Natural killer cell (primary cell): ENCODE results near the gene KXD1. TPM values are rescaled to one million over a fixed set of nuclear protein-coding genes. Genes with fewer than 3 reads are reported as not detected.

Experiments
- ATAC-seq, 3 donors: fragments of 150-1000 bp in 2 of 3; fragments of 200-7000 bp in 1 of 3; cut with Tn5 transposase; 1 replicate in 1 of 3; 2 replicates in 2 of 3; pipeline ENCODE4 v1.10.0; 2021; ENCODE audit warnings: mild to moderate bottlenecking in 2 of 3, moderate library complexity in 2 of 3
- DNase-seq, 2 donors: peaks; one replicate each; pipeline versions ENCODE4 v3.0.0 to v3.0.0-alpha.2; 2013 to 2021; ENCODE audit warnings: mixed read lengths in 1 of 2
- H3K27ac ChIP-seq: one replicate; pipeline ENCODE4 v1.5.1; 2013; ENCODE audit warnings: mild to moderate bottlenecking, low read length
- H3K27me3 ChIP-seq: one replicate; pipeline ENCODE4 v1.6.1; 2013; ENCODE audit warnings: low read length; ENCODE audit not compliant: control insufficient read depth, insufficient read depth
- H3K36me3 ChIP-seq: one replicate; pipeline ENCODE4 v1.6.1; 2013; ENCODE audit warnings: low read length; ENCODE audit not compliant: control insufficient read depth, insufficient read depth
- H3K4me1 ChIP-seq: one replicate; pipeline ENCODE4 v1.6.1; 2013; ENCODE audit warnings: low read length; ENCODE audit not compliant: control insufficient read depth, insufficient read depth
- H3K4me3 ChIP-seq: one replicate; pipeline ENCODE4 v1.5.1; 2013; ENCODE audit warnings: low read length
- H3K9me3 ChIP-seq: one replicate; pipeline ENCODE4 v1.6.1; 2013; ENCODE audit warnings: low read length; ENCODE audit not compliant: control insufficient read depth, insufficient read depth
- H3K27ac Mint-ChIP-seq, 2 donors: one replicate each; pipeline ENCODE4 v1.8.0; 2022; ENCODE audit warnings: mild to moderate bottlenecking in 2 of 2, mixed read lengths in 2 of 2, moderate library complexity in 1 of 2
- H3K27me3 Mint-ChIP-seq, 2 donors: one replicate each; pipeline ENCODE4 v1.8.0; 2022; ENCODE audit warnings: low read depth in 2 of 2, mixed read lengths in 2 of 2
- H3K36me3 Mint-ChIP-seq: one replicate; pipeline ENCODE4 v1.8.0; 2022; ENCODE audit warnings: mixed read lengths
- H3K4me1 Mint-ChIP-seq, 2 donors: one replicate each; pipeline ENCODE4 v1.8.0; 2022; ENCODE audit warnings: mixed read lengths in 2 of 2
- H3K4me3 Mint-ChIP-seq: one replicate; pipeline ENCODE4 v1.8.0; 2022; ENCODE audit warnings: mild to moderate bottlenecking, moderate library complexity, mixed read lengths
- H3K9me3 Mint-ChIP-seq, 2 donors: one replicate each; pipeline ENCODE4 v1.8.0; 2022; ENCODE audit warnings: mixed read lengths in 2 of 2
- CTCF ChIP-seq: fragments of 200-600 bp; IDR thresholded peaks from one replicate; pipeline ENCODE4 v1.8.0; 2022; ENCODE audit warnings: antibody characterized with exemption
- WGBS: methylation state at CpG from one replicate; pipeline ENCODE4 v1.1.7; 2013; ENCODE audit warnings: missing lambda C conversion rate; ENCODE audit not compliant: insufficient coverage; 5-methylcytosine and 5-hydroxymethylcytosine counted together
- intact Hi-C: fragments of 100-400 bp; cut with micrococcal nuclease; formaldehyde crosslinking; loops from one replicate; pipeline ENCODE4 v1.14.2; 2022
- total RNA-seq, 4 donors: library from RNA; stranded (reverse); fragments of 120-200 nt in 1 of 4; gene quantifications; one replicate each; pipeline versions ENCODE4 v1.2.3 to v1.2.4, GENCODE V29; 2013 to 2022

Gene KXD1
- total RNA-seq, 3 donors from 2014 or later (not counting 1 experiment from before 2014, with no cell fraction given) = 83.2 to 88.8 (median 86.9) TPM

- H3K27ac Mint-ChIP-seq = peak overlapping the region; percentile 85 to 95
- Histone ChIP-seq H3K36me3 (peaks cover 18% of the 10 kb centered on the region), H3K4me3 (peak overlapping the region; percentile 62), H3K27ac (peak overlapping the region; percentile 72), H3K4me1 (peaks cover 22% of the 10 kb centered on the region), H3K9me3 (no peaks in the 10 kb centered on the region), H3K27me3 (no peaks in the 10 kb centered on the region)
- no peaks in the 10 kb centered on the region for H3K9me3 Mint-ChIP-seq
- ATAC-seq (no peak), DNase-seq (no peak)
- H3K4me1 Mint-ChIP-seq = peaks cover 14 to 21% of the 10 kb centered on the region in 2 donors
- TF ChIP-seq CTCF = no peak
- intact Hi-C loops = no loop called here
- no peaks in the 10 kb centered on the region for H3K36me3 Mint-ChIP-seq
- H3K27me3 Mint-ChIP-seq = no peaks in the 10 kb centered on the region
- peak overlapping the region; percentile 89 for H3K4me3 Mint-ChIP-seq
- WGBS = 21% methylated on average over 11 of the region's 11 CpGs
These were observed 15.4 kb upstream of the KXD1 start for GRCh38 chr19:18541992-18542940.

GRCh38 chr19:18542941-18543813 is 14.5 kb upstream of the KXD1 start, which contains the start of gene FKBP8:
Gene FKBP8, minus strand, starts transcription at chr19:18543573. Its CDS starts 1,603 bp downstream, at chr19:18541970.
- peaks cover 14 to 21% of the 10 kb centered on the region in 2 donors for H3K4me1 Mint-ChIP-seq
- H3K4me1 ChIP-seq = peaks cover 22% of the 10 kb centered on the region
- H3K36me3 ChIP-seq = peaks cover 15% of the 10 kb centered on the region
- H3K9me3 Mint-ChIP-seq = no peaks in the 10 kb centered on the region
- intact Hi-C loops = loop anchor here (1.0 kb wide), 1 partner anchor 14 kb away; the partner anchor contains the start of gene KXD1
- no peaks in the 10 kb centered on the region for H3K27me3 ChIP-seq
- peak within 1 kb of the TSS; percentile 67 for H3K4me3 ChIP-seq
- H3K27ac ChIP-seq = peak within 1 kb of the TSS; percentile 92
- H3K27me3 Mint-ChIP-seq = no peaks in the 10 kb centered on the region
- no peak for TF ChIP-seq CTCF
- H3K9me3 ChIP-seq = no peaks in the 10 kb centered on the region
- WGBS = under 1% methylated on average over 63 of the region's 86 CpGs
- DNase-seq (peak; percentile 94 to 96), ATAC-seq (peak; percentile 97 to 99 (median 99))
- H3K36me3 Mint-ChIP-seq = no peaks in the 10 kb centered on the region
- H3K4me3 Mint-ChIP-seq = peak within 1 kb of the TSS; percentile 91
- H3K27ac Mint-ChIP-seq = peak within 1 kb of the TSS; percentile 85 to 95

- WGBS = 5% methylated on average over 11 of the region's 12 CpGs
- Histone ChIP-seq H3K27me3 (no peaks in the 10 kb centered on the region), H3K4me1 (peaks cover 22% of the 10 kb centered on the region), H3K4me3 (peak overlapping the region; percentile 67), H3K9me3 (no peaks in the 10 kb centered on the region), H3K36me3 (peaks cover 15% of the 10 kb centered on the region), H3K27ac (peak overlapping the region; percentile 92)
- no peak for TF ChIP-seq CTCF
- Mint-ChIP-seq H3K27ac (peak overlapping the region; percentile 84 to 95), H3K36me3 (no peaks in the 10 kb centered on the region), H3K9me3 (no peaks in the 10 kb centered on the region), H3K4me3 (peak overlapping the region; percentile 91), H3K27me3 (no peaks in the 10 kb centered on the region), H3K4me1 (peaks cover 14 to 21% of the 10 kb centered on the region in 2 donors)
- DNase-seq (peak; percentile 49 to 91), ATAC-seq (peak; percentile 68 to 86 (median 69))
- intact Hi-C loops = loop anchor here (1.0 kb wide), 1 partner anchor 13 kb away; the partner anchor contains the start of gene KXD1
These were observed 13.7 kb upstream of the KXD1 start for GRCh38 chr19:18543814-18544475.
